ENCODE data around the gene GATA6.

Gene GATA6

DNA sequence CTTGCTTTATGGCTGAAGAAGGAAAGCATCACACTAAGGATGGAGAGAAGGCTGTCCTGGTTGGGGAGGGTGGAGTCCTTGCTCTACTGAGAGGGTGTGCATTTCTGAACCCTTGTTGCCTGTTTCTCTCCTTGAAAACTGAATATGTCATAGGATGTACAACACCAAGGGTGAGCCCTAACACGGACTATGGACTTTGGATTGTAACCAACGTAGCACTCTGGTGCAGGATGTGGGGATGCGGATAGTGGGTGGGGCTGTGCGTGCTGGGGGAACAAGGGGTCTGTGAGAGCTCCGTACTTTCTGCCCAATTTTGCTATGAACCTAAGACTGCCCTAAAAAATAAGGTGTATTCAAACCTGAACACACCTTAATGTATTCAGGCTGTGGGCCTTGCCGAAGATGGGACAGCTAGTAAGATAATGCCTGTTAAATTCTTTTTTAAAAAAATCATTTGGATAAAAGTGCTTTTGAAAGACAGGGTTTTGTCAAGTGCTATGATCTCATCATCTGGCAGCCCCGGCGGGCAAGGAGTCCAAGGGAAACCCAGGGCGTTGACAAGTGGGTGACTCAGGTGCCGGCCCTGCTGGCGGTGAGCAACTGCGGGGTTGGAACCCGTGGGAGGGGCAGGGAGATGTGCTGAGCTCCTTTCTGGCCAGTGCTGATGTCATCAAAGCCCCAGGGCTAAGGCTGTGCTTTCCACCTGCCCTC lies 54.0 kb downstream of the GATA6 start:
- Histone ChIP-seq H3K9me3 (ENCODE audit: control insufficient read depth, insufficient read depth, low read depth, low read length) (no peaks in the 10 kb centered on the region), H3K4me3 (ENCODE audit: low read depth, low read length) (no peak overlapping the region), H3K36me3 (ENCODE audit: control insufficient read depth in 2 of 2, insufficient read depth in 1 of 2, low read length in 2 of 2) (no peaks in the 10 kb centered on the region), H3K4me1 (ENCODE audit: control insufficient read depth, insufficient read depth, low read length) (peaks cover 10% of the 10 kb centered on the region), H3K27ac (ENCODE audit: extremely low read depth, low read depth, low read length) (0 out of 2 replicates have a peak overlapping the region, but pooled peaks have one; percentile 49)
- ChIA-PET POLR2A (interaction anchor here (0.5 to 1.0 kb wide), 6 partner anchors 18 to 231 kb away, joined by 3 to 15 read pairs (median 4); no protein-coding TSS in a partner anchor), CTCF (interaction anchor here (0.6 to 1.1 kb wide), 3 partner anchors 40 to 311 kb away, joined by 3 to 4 read pairs (median 3); no protein-coding TSS in a partner anchor)
- TF ChIP-seq ATF2 (tag by site-specific recombination; IDR thresholded peaks at IDR 0.05; ENCODE audit: low read depth) (peak; percentile 88), ZNF16 (tag by site-specific recombination; IDR thresholded peaks at IDR 0.05; ENCODE audit: low read depth) (no peak), ZEB2 (tag by site-specific recombination; IDR thresholded peaks at IDR 0.05) (peak; percentile 79), KLF9 (tag by site-specific recombination; IDR thresholded peaks at IDR 0.05; ENCODE audit: low read depth) (peak; percentile 48; the same call in 1 of the 2 replicates), ZBTB17 (tag by site-specific recombination; IDR thresholded peaks at IDR 0.05) (peak; percentile 52; the same call in 1 of the 2 replicates), ZIC2 (tag by site-specific recombination; IDR thresholded peaks at IDR 0.05) (peak; percentile 65), ZSCAN30 (tag by site-specific recombination; IDR thresholded peaks at IDR 0.05) (0 out of 2 replicates have a peak, but pooled peaks have one; percentile 59), ZNF433 (tag by site-specific recombination; IDR thresholded peaks at IDR 0.05; ENCODE audit: low read depth) (no peak), BCL11A (tag by site-specific recombination; IDR thresholded peaks at IDR 0.05; ENCODE audit: low read depth) (peak; percentile 60; the same call in 1 of the 2 replicates), EGR2 (tag by site-specific recombination; IDR thresholded peaks at IDR 0.05; ENCODE audit: low read depth) (peak; percentile 90), KLF10 (tag by site-specific recombination; IDR thresholded peaks at IDR 0.05) (peak; percentile 71; the same call in 1 of the 2 replicates), IKZF3 (tag by site-specific recombination; IDR thresholded peaks at IDR 0.05) (peak; percentile 74), REST (tag by site-specific recombination; IDR thresholded peaks at IDR 0.05) (peak; percentile 44; the same call in 1 of the 2 replicates), ZNF184 (tag by site-specific recombination; IDR thresholded peaks at IDR 0.05) (0 out of 2 replicates have a peak, but pooled peaks have one; percentile 52), ZXDB (tag by site-specific recombination; IDR thresholded peaks at IDR 0.05) (peak; percentile 89)
- TF ChIP-seq, protein P1, sequence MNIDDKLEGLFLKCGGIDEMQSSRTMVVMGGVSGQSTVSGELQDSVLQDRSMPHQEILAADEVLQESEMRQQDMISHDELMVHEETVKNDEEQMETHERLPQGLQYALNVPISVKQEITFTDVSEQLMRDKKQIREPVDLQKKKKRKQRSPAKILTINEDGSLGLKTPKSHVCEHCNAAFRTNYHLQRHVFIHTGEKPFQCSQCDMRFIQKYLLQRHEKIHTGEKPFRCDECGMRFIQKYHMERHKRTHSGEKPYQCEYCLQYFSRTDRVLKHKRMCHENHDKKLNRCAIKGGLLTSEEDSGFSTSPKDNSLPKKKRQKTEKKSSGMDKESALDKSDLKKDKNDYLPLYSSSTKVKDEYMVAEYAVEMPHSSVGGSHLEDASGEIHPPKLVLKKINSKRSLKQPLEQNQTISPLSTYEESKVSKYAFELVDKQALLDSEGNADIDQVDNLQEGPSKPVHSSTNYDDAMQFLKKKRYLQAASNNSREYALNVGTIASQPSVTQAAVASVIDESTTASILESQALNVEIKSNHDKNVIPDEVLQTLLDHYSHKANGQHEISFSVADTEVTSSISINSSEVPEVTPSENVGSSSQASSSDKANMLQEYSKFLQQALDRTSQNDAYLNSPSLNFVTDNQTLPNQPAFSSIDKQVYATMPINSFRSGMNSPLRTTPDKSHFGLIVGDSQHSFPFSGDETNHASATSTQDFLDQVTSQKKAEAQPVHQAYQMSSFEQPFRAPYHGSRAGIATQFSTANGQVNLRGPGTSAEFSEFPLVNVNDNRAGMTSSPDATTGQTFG (tag by site-specific recombination; IDR thresholded peaks at IDR 0.05; ENCODE audit: borderline replicate concordance), result no peak
- TF ChIP-seq, protein P2, sequence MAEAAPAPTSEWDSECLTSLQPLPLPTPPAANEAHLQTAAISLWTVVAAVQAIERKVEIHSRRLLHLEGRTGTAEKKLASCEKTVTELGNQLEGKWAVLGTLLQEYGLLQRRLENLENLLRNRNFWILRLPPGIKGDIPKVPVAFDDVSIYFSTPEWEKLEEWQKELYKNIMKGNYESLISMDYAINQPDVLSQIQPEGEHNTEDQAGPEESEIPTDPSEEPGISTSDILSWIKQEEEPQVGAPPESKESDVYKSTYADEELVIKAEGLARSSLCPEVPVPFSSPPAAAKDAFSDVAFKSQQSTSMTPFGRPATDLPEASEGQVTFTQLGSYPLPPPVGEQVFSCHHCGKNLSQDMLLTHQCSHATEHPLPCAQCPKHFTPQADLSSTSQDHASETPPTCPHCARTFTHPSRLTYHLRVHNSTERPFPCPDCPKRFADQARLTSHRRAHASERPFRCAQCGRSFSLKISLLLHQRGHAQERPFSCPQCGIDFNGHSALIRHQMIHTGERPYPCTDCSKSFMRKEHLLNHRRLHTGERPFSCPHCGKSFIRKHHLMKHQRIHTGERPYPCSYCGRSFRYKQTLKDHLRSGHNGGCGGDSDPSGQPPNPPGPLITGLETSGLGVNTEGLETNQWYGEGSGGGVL (tag by site-specific recombination; IDR thresholded peaks at IDR 0.05), result peak; percentile 36; the same call in 1 of the 2 replicates
- TF ChIP-seq, protein P3, sequence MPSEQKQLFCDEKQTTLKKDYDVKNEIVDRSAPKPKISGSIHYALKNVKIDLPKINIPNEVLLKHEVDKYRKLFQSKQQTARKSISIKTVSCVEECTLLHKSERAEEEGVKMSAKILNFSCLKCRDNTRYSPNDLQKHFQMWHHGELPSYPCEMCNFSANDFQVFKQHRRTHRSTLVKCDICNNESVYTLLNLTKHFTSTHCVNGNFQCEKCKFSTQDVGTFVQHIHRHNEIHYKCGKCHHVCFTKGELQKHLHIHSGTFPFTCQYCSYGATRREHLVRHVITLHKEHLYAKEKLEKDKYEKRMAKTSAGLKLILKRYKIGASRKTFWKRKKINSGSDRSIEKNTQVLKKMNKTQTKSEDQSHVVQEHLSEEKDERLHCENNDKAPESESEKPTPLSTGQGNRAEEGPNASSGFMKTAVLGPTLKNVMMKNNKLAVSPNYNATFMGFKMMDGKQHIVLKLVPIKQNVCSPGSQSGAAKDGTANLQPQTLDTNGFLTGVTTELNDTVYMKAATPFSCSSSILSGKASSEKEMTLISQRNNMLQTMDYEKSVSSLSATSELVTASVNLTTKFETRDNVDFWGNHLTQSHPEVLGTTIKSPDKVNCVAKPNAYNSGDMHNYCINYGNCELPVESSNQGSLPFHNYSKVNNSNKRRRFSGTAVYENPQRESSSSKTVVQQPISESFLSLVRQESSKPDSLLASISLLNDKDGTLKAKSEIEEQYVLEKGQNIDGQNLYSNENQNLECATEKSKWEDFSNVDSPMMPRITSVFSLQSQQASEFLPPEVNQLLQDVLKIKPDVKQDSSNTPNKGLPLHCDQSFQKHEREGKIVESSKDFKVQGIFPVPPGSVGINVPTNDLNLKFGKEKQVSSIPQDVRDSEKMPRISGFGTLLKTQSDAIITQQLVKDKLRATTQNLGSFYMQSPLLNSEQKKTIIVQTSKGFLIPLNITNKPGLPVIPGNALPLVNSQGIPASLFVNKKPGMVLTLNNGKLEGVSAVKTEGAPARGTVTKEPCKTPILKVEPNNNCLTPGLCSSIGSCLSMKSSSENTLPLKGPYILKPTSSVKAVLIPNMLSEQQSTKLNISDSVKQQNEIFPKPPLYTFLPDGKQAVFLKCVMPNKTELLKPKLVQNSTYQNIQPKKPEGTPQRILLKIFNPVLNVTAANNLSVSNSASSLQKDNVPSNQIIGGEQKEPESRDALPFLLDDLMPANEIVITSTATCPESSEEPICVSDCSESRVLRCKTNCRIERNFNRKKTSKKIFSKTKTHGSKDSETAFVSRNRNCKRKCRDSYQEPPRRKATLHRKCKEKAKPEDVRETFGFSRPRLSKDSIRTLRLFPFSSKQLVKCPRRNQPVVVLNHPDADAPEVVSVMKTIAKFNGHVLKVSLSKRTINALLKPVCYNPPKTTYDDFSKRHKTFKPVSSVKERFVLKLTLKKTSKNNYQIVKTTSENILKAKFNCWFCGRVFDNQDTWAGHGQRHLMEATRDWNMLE (tag by site-specific recombination; conservative IDR thresholded peaks at IDR 0.05; ENCODE audit: low read depth), result 0 out of 2 replicates have a peak, but pooled peaks have one; percentile 23

Measured in HEK293 (cell line).